Left lung (tissue), 10 donors: Measurements from ENCODE around the gene COL1A1. TPM values are rescaled to one million over a fixed set of nuclear protein-coding genes. Genes with fewer than 3 reads are reported as not detected.
A peak's percentile ranks its signal among the peaks of the same experiment; 100 is the strongest.

Experiments used
- ATAC-seq: fragments of 200-7000 bp; cut with Tn5 transposase; one replicate; pipeline ENCODE4 v1.9.1; 2020; ENCODE audit warnings: moderate library complexity
- DNase-seq, 4 donors: peaks; one replicate each; pipeline ENCODE4 v3.0.0-alpha.2; 2013 to 2020
- H3K27ac ChIP-seq, 2 donors: fragments of 200-600 bp; sonication (generic) in 1 of 2; one replicate each; pipeline versions ENCODE4 v1.5.0 to v1.8.0; 2020 to 2021
- H3K27me3 ChIP-seq, 2 donors: fragments of 200-600 bp; sonication (generic) in 1 of 2; one replicate each; pipeline versions ENCODE4 v1.5.0 to v1.8.0; 2020 to 2021
- H3K36me3 ChIP-seq, 2 donors: fragments of 200-600 bp; sonication (generic) in 1 of 2; one replicate each; pipeline versions ENCODE4 v1.5.0 to v1.8.0; 2020 to 2021
- H3K4me1 ChIP-seq, 2 donors: fragments of 200-600 bp; one replicate each; pipeline ENCODE4 v1.8.0; 2021
- H3K4me3 ChIP-seq, 2 donors: fragments of 200-600 bp; sonication (generic) in 1 of 2; one replicate each; pipeline versions ENCODE4 v1.5.0 to v1.8.0; 2020 to 2021; ENCODE audit warnings: mild to moderate bottlenecking in 1 of 2
- H3K9me3 ChIP-seq, 2 donors: fragments of 200-600 bp; sonication (generic) in 1 of 2; one replicate each; pipeline versions ENCODE4 v1.5.0 to v1.8.0; 2020 to 2021
- intact Hi-C, 2 donors: fragments of 100-400 bp; cut with DNase I; formaldehyde crosslinking; loops; one replicate each; pipeline versions ENCODE4 v1.11.2 to v1.14.2; 2022
- polyA plus RNA-seq, 6 donors: library from polyadenylated mRNA; unstranded; fragments of 120-200 nt; gene quantifications; one replicate each; pipeline ENCODE4 v1.2.1, GENCODE V29; 2013; ENCODE audit not compliant: insufficient read length in 6 of 6
- total RNA-seq, 2 donors: library from RNA; stranded (reverse); fragmentation: NEBNext Ultra II Directional; extraction: Animal tissue kit (Norgen Biotek cat#: 25700); gene quantifications; one replicate each; pipeline ENCODE4 v1.2.1, GENCODE V29; 2021
- TF ChIP-seq, protein P1 (sequence below), 2 donors: fragments of 200-600 bp; sonication (generic) in 1 of 2; IDR thresholded peaks; one replicate each; pipeline versions ENCODE4 v1.5.0 to v1.8.0; 2021; ENCODE audit warnings: antibody characterized with exemption in 2 of 2
- donor health status: DM: no; HTN: yes; CAD: no.
- donor health status: DM: no; HTN: no; CAD: no.

COL1A1 gene
- total and polyA plus RNA-seq, 8 donors: 421 to 4,830 (median 675) TPM

DNA sequence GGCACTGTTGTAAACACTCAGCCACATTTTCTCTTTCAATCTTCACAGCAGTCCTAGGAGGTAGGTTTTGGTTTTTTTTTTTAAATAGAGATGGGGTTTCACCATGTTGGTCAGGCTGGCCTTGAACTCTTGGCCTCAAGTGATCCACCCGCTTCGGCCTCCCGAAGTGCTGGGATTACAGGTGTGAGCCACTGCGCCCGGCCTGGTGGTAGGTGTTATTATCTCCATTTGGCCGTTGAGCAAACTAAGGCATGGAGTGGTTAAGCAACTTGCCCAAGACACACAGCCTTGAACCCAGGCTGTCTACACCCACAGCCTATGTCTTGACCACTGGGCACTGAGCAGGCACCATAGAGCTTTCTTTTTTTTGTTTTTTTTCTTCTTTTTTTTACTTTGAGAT is 27.0 kb downstream of the COL1A1 start:
- no peaks in the 10 kb centered on the region for H3K9me3 ChIP-seq
- no peak overlapping the region for H3K4me3 ChIP-seq
- H3K27ac ChIP-seq: no peak overlapping the region
- H3K4me1 ChIP-seq: peaks cover 11 to 24% of the 10 kb centered on the region in 2 donors
- H3K36me3 ChIP-seq: no peaks in the 10 kb centered on the region
- DNase-seq: peak in 1 of 4 donors; percentile 17
- TF ChIP-seq, protein P1, sequence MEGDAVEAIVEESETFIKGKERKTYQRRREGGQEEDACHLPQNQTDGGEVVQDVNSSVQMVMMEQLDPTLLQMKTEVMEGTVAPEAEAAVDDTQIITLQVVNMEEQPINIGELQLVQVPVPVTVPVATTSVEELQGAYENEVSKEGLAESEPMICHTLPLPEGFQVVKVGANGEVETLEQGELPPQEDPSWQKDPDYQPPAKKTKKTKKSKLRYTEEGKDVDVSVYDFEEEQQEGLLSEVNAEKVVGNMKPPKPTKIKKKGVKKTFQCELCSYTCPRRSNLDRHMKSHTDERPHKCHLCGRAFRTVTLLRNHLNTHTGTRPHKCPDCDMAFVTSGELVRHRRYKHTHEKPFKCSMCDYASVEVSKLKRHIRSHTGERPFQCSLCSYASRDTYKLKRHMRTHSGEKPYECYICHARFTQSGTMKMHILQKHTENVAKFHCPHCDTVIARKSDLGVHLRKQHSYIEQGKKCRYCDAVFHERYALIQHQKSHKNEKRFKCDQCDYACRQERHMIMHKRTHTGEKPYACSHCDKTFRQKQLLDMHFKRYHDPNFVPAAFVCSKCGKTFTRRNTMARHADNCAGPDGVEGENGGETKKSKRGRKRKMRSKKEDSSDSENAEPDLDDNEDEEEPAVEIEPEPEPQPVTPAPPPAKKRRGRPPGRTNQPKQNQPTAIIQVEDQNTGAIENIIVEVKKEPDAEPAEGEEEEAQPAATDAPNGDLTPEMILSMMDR (IDR thresholded peaks at IDR 0.05): no peak
- intact Hi-C loops: no loop called here
- H3K27me3 ChIP-seq: no peaks in the 10 kb centered on the region
- ATAC-seq: no peak

DNA sequence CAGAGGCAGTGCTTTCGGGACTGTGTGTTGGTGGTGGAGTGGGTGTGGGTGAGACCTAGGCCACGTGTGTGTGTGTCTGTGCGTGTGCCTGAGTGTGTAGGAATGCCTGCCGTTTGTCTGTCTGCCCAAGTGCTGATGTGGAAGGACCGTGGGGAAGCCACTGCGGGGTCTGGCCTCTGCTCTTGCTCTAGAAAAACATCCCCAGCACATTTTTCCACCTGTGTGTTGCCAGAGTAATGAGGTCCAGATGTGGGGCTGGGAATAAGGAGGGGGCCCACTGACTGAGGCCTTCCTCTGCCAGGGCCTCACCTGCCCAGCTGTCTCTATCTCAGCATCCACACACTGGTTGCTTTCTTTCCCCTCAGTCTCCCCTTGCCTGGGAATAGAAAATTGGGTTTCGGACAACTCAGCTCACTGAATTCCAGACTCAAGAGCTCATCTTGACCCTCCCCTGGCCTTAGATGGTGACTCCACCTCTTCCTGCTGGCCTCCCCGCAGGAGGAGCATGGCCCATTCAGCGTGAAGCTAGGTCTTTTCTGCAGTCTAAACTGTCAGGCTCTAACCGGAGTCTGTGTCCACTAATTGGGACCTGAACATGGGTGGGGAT is 28.0 kb downstream of the COL1A1 start:
- peak; percentile 10 for ATAC-seq
- Histone ChIP-seq H3K4me3 (no peak overlapping the region), H3K4me1 (peaks cover 9 to 18% of the 10 kb centered on the region in 2 donors), H3K9me3 (no peaks in the 10 kb centered on the region), H3K27me3 (no peaks in the 10 kb centered on the region), H3K36me3 (no peaks in the 10 kb centered on the region), H3K27ac (peak overlapping the region in 1 of 2 donors; percentile 62)
- intact Hi-C loops: no loop called here
- TF ChIP-seq, protein P1 (IDR thresholded peaks at IDR 0.05): no peak
- DNase-seq: peak in 2 of 4 donors; percentile 24 to 33

DNA sequence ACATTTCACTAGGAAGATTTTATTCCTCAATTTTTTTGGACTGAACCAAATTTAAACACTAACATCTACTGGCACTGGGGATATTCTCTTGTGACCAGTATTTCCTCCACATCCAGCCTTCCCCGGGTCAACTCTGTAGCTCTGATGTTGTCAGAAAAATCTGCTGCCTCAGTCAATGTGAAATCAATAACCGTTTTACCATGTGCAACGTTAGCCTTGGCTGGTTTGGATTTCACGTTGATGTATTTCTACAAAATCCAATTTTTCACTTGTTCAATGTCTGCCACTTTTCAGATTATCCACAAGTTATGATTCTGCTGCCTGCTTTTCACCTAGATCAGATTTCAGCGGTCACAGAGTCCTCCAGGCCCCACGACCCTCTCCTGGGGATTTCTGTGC is 28.5 kb downstream of the COL1A1 start:
- DNase-seq (no peak), ATAC-seq (no peak)
- Histone ChIP-seq H3K36me3 (no peaks in the 10 kb centered on the region), H3K4me3 (no peak overlapping the region), H3K9me3 (no peaks in the 10 kb centered on the region), H3K27ac (peak overlapping the region in 1 of 2 donors; percentile 62), H3K4me1 (peaks cover 4 to 13% of the 10 kb centered on the region in 2 donors), H3K27me3 (peaks cover 0 to 5% of the 10 kb centered on the region in 2 donors)
- intact Hi-C loops: no loop called here
- TF ChIP-seq, protein P1 (IDR thresholded peaks at IDR 0.05): no peak

DNA sequence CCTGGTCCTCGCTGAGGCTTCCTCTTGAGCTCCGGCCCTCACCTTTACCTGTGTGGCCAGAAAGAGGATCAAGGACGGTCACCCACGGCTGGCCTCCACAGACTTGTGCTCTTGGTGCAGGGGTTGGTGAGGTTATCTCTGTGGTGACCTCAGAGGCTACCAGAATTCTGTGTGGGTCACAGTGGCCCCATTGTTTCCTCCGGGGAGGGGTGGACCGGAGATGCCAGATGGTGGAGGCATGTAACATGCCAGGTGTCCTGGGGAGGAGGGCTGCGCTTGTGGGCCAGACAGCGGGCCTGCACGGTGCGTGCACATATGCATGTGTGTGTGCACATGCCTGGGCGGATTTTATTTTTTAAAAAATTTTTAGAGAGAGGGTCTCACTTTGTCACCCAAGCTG is 29.3 kb downstream of the COL1A1 start:
- Histone ChIP-seq H3K27ac (no peak overlapping the region), H3K27me3 (peaks cover 0 to 5% of the 10 kb centered on the region in 2 donors), H3K4me3 (no peak overlapping the region), H3K36me3 (no peaks in the 10 kb centered on the region), H3K4me1 (peaks cover 0 to 5% of the 10 kb centered on the region in 2 donors), H3K9me3 (no peaks in the 10 kb centered on the region)
- intact Hi-C loops: no loop called here
- TF ChIP-seq, protein P1 (IDR thresholded peaks at IDR 0.05): no peak
- no peak for ATAC-seq
- DNase-seq: peak in 2 of 4 donors; percentile 30 to 68

DNA sequence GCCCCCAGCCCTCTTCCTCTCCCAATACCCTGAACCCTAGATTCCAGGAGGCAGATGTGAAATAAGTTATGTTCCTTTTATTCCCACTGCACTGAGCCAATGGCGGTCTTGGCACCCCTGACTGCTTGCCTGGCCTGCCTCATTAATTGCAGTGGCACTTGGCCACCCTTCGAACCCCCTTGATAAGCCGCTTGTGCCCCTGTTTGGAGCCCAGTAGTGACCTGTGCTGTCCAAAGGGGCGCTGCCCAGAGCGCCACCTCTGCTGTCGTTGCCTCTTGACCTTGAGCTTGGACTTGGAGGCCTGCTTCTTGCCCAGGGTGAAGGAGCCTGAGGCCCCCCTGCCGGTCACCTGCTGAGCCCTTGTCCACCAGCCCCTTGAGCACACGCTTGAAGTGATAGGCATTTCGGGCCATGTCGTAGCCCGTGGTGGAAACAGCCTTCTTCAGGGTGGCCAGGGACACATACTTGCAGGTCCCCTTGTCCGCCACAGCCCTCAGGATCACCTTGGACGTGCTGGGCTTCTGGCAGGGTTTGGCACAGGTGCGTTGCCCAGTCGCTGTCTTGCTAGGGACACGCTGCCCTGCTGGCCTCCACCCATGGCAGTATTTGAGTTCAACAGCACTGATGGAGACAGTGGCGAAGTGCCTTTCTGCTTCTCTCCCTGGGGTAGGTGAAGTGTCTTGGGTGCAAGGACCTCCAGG is 29.9 kb downstream of the COL1A1 start:
- Histone ChIP-seq H3K4me3 (no peak overlapping the region), H3K9me3 (no peaks in the 10 kb centered on the region), H3K27me3 (peaks cover 0 to 5% of the 10 kb centered on the region in 2 donors), H3K36me3 (no peaks in the 10 kb centered on the region), H3K4me1 (no peaks in the 10 kb centered on the region), H3K27ac (no peak overlapping the region)
- intact Hi-C loops: no loop called here
- no peak for ATAC-seq
- TF ChIP-seq, protein P1 (IDR thresholded peaks at IDR 0.05): no peak
- peak in 1 of 4 donors; percentile 52 for DNase-seq
